Measurements from ENCODE around the gene SDHA.

GRCh38 chr5:206927-207536 is 11.1 kb upstream of the SDHA start:
- no peak for TF ChIP-seq HOXA7 (CRISPR knock-in tag; IDR thresholded peaks at IDR 0.05)
- TF ChIP-seq POLR2A (IDR thresholded peaks at IDR 0.05; ENCODE audit: low read length) = no peak
- TF ChIP-seq CTCF (IDR thresholded peaks at IDR 0.05) = no peak
- no peak for TF ChIP-seq RCOR1 (IDR thresholded peaks at IDR 0.05; ENCODE audit: low read depth, low read length)
- TF ChIP-seq E2F6 (IDR thresholded peaks at IDR 0.05; ENCODE audit: borderline replicate concordance, low read depth) = no peak
- no peak for TF ChIP-seq CEBPB (IDR thresholded peaks at IDR 0.05)
- no peak for TF ChIP-seq ZFP36 (IDR thresholded peaks at IDR 0.05; ENCODE audit: borderline replicate concordance, partially characterized antibody)
- TF ChIP-seq USF2 (IDR thresholded peaks at IDR 0.05) = no peak
- TF ChIP-seq REST (IDR thresholded peaks at IDR 0.05) = no peak
